Urinary bladder (tissue), 4 donors: ENCODE measurements around the gene BPIFB4. TPM values are rescaled to one million over a fixed set of nuclear protein-coding genes. Genes with fewer than 3 reads are reported as not detected.

Experiments
- DNase-seq: peaks from one replicate; pipeline ENCODE4 v3.0.0-alpha.2; 2015; ENCODE audit errors: extremely low spot score
- H3K27ac ChIP-seq: one replicate; pipeline ENCODE4 v1.5.1; 2013; ENCODE audit warnings: low read depth, mild to moderate bottlenecking, moderate library complexity
- H3K36me3 ChIP-seq: one replicate; pipeline ENCODE4 v1.6.1; 2013; ENCODE audit warnings: mild to moderate bottlenecking, moderate library complexity; ENCODE audit not compliant: insufficient read depth
- H3K4me1 ChIP-seq: one replicate; pipeline ENCODE4 v1.6.1; 2013; ENCODE audit warnings: mild to moderate bottlenecking, moderate library complexity; ENCODE audit not compliant: insufficient read depth
- H3K4me3 ChIP-seq: one replicate; pipeline ENCODE4 v1.5.1; 2013; ENCODE audit warnings: low read depth, low read length
- WGBS: extraction: QIAGEN DNeasy Blood & Tissue Kit; methylation state at CpG from one replicate; pipeline ENCODE4 v1.1.7; 2013; 5-methylcytosine and 5-hydroxymethylcytosine counted together
- polyA plus RNA-seq: library from polyadenylated mRNA; stranded (reverse); fragments of 200-250 nt; gene quantifications from one replicate; pipeline ENCODE4 v1.2.3, GENCODE V29; 2013
- total RNA-seq: library from RNA; depleted of rRNA; stranded (reverse); fragments of >200 nt; gene quantifications from one replicate; pipeline ENCODE4 v1.2.3, GENCODE V29; 2014
- donor health status: healthy with polysubstance abuse.
- donor health status: healthy.

Gene BPIFB4
- total and polyA plus RNA-seq, 2 donors, result 0.06 TPM; not detected in 1

GRCh38 chr20:33067806-33068205, 11.6 kb upstream of the BPIFB4 start:
- H3K36me3 ChIP-seq, result no peaks in the 10 kb centered on the region
- no peak overlapping the region for H3K4me3 ChIP-seq
- 74% methylated on average over 3 of the region's 3 CpGs for WGBS
- H3K4me1 ChIP-seq, result no peaks in the 10 kb centered on the region
- H3K27ac ChIP-seq, result no peak overlapping the region
- no peak for DNase-seq

GRCh38 chr20:33068251-33068939, 11.0 kb upstream of the BPIFB4 start:
- no peaks in the 10 kb centered on the region for H3K36me3 ChIP-seq
- no peaks in the 10 kb centered on the region for H3K4me1 ChIP-seq
- H3K27ac ChIP-seq, result no peak overlapping the region
- DNase-seq, result no peak
- H3K4me3 ChIP-seq, result no peak overlapping the region
- 82% methylated on average over 12 of the region's 12 CpGs for WGBS

GRCh38 chr20:33069673-33070072, 9.8 kb upstream of the BPIFB4 start:
- WGBS, result 84% methylated on average over 9 of the region's 9 CpGs
- Histone ChIP-seq H3K27ac (no peak overlapping the region), H3K4me1 (no peaks in the 10 kb centered on the region), H3K36me3 (no peaks in the 10 kb centered on the region), H3K4me3 (no peak overlapping the region)
- DNase-seq, result no peak

- DNase-seq, result no peak
- Histone ChIP-seq H3K4me3 (no peak overlapping the region), H3K27ac (no peak overlapping the region), H3K36me3 (no peaks in the 10 kb centered on the region), H3K4me1 (no peaks in the 10 kb centered on the region)
- WGBS, result 78% methylated on average over 19 of the region's 19 CpGs
Observed at GRCh38 chr20:33070111-33071053, 9.1 kb upstream of the BPIFB4 start.

GRCh38 chr20:33071198-33071597, 8.2 kb upstream of the BPIFB4 start:
- Histone ChIP-seq H3K4me1 (no peaks in the 10 kb centered on the region), H3K4me3 (no peak overlapping the region), H3K27ac (no peak overlapping the region), H3K36me3 (no peaks in the 10 kb centered on the region)
- no peak for DNase-seq
- WGBS, result 86% methylated on average over 5 of the region's 5 CpGs

GRCh38 chr20:33072362-33072761, 7.1 kb upstream of the BPIFB4 start:
- no peaks in the 10 kb centered on the region for H3K4me1 ChIP-seq
- H3K4me3 ChIP-seq, result no peak overlapping the region
- 94% methylated on average over 4 of the region's 4 CpGs for WGBS
- H3K36me3 ChIP-seq, result no peaks in the 10 kb centered on the region
- H3K27ac ChIP-seq, result no peak overlapping the region
- no peak for DNase-seq

GRCh38 chr20:33072813-33073212, 6.6 kb upstream of the BPIFB4 start:
- H3K36me3 ChIP-seq, result no peaks in the 10 kb centered on the region
- H3K27ac ChIP-seq, result no peak overlapping the region
- H3K4me1 ChIP-seq, result no peaks in the 10 kb centered on the region
- 87% methylated on average over 2 of the region's 2 CpGs for WGBS
- DNase-seq, result no peak
- no peak overlapping the region for H3K4me3 ChIP-seq

GRCh38 chr20:33074675-33075074, 4.8 kb upstream of the BPIFB4 start:
- Histone ChIP-seq H3K27ac (no peak overlapping the region), H3K4me3 (no peak overlapping the region), H3K36me3 (no peaks in the 10 kb centered on the region), H3K4me1 (no peaks in the 10 kb centered on the region)
- DNase-seq, result no peak
- WGBS, result 76% methylated on average over 2 of the region's 2 CpGs

- Histone ChIP-seq H3K4me3 (no peak overlapping the region), H3K27ac (no peak overlapping the region), H3K36me3 (no peaks in the 10 kb centered on the region), H3K4me1 (no peaks in the 10 kb centered on the region)
- 46% methylated on average over 6 of the region's 6 CpGs for WGBS
- DNase-seq, result no peak
Observed at GRCh38 chr20:33075281-33075680, 4.2 kb upstream of the BPIFB4 start.

GRCh38 chr20:33076662-33077372, 2.6 kb upstream of the BPIFB4 start:
- Histone ChIP-seq H3K36me3 (no peaks in the 10 kb centered on the region), H3K27ac (no peak overlapping the region), H3K4me3 (no peak overlapping the region), H3K4me1 (no peaks in the 10 kb centered on the region)
- WGBS, result 64% methylated on average over 6 of the region's 6 CpGs
- DNase-seq, result no peak

GRCh38 chr20:33081411-33082154, 2.1 kb downstream of the BPIFB4 start:
- WGBS, result 86% methylated on average over 7 of the region's 7 CpGs
- no peaks in the 10 kb centered on the region for H3K36me3 ChIP-seq
- DNase-seq, result no peak
- H3K27ac ChIP-seq, result no peak overlapping the region
- H3K4me1 ChIP-seq, result no peaks in the 10 kb centered on the region
- H3K4me3 ChIP-seq, result no peak overlapping the region

- no peaks in the 10 kb centered on the region for H3K36me3 ChIP-seq
- no peak for DNase-seq
- no peak overlapping the region for H3K4me3 ChIP-seq
- WGBS, result 38% methylated on average over 6 of the region's 6 CpGs
- no peaks in the 10 kb centered on the region for H3K4me1 ChIP-seq
- no peak overlapping the region for H3K27ac ChIP-seq
Observed at GRCh38 chr20:33082546-33082945, 3.1 kb downstream of the BPIFB4 start.
